Endodermal cell (in vitro differentiated cells): Measurements from ENCODE around the gene IQCB1. TPM values are rescaled to one million over a fixed set of nuclear protein-coding genes. Genes with fewer than 3 reads are reported as not detected.

Source experiments
- DNase-seq: peaks from one replicate; pipeline ENCODE4 v3.0.0-alpha.2; 2017
- H3K27ac ChIP-seq: 2 replicates; pipeline ENCODE4 v1.5.1; 2013; ENCODE audit warnings: mild to moderate bottlenecking, low read depth, low read length, moderate library complexity
- H3K27me3 ChIP-seq: 2 replicates; pipeline ENCODE4 v1.6.1; 2013; ENCODE audit warnings: mild to moderate bottlenecking, low read length, moderate library complexity; ENCODE audit not compliant: insufficient read depth, control insufficient read depth, poor library complexity, severe bottlenecking
- H3K36me3 ChIP-seq: 2 replicates; pipeline ENCODE4 v1.7.0; 2013; ENCODE audit warnings: mild to moderate bottlenecking, low read length, moderate library complexity; ENCODE audit not compliant: control insufficient read depth, insufficient read depth
- H3K4me1 ChIP-seq: one replicate; pipeline ENCODE4 v1.7.0; 2013; ENCODE audit warnings: low read length; ENCODE audit not compliant: control insufficient read depth, insufficient read depth
- H3K4me3 ChIP-seq: 2 replicates; pipeline ENCODE4 v1.5.1; 2013; ENCODE audit warnings: mild to moderate bottlenecking, low read length, moderate library complexity
- H3K9ac ChIP-seq: 2 replicates; pipeline ENCODE4 v1.6.1; 2013; ENCODE audit warnings: mild to moderate bottlenecking, low read length, moderate library complexity; ENCODE audit not compliant: poor library complexity, severe bottlenecking; ENCODE audit errors: extremely low read depth
- H3K9me3 ChIP-seq: 2 replicates; pipeline ENCODE4 v1.6.1; 2013; ENCODE audit warnings: mild to moderate bottlenecking, low read length, moderate library complexity; ENCODE audit not compliant: control insufficient read depth
- H3K27ac Mint-ChIP-seq: 2 replicates; pipeline ENCODE4 v1.8.0; 2020; ENCODE audit warnings: mixed read lengths
- H3K27me3 Mint-ChIP-seq: 2 replicates; pipeline ENCODE4 v1.8.0; 2021; ENCODE audit warnings: mild to moderate bottlenecking, mixed read lengths; ENCODE audit not compliant: insufficient read depth
- H3K36me3 Mint-ChIP-seq: 2 replicates; pipeline ENCODE4 v1.8.0; 2020; ENCODE audit warnings: low read depth, mixed read lengths
- H3K4me1 Mint-ChIP-seq: 2 replicates; pipeline ENCODE4 v1.8.0; 2020; ENCODE audit warnings: mixed read lengths
- H3K4me3 Mint-ChIP-seq: 2 replicates; pipeline ENCODE4 v1.8.0; 2020; ENCODE audit warnings: mild to moderate bottlenecking, moderate library complexity, mixed read lengths
- H3K9me3 Mint-ChIP-seq: 2 replicates; pipeline ENCODE4 v1.8.0; 2020; ENCODE audit warnings: mild to moderate bottlenecking, mixed read lengths
- CTCF ChIP-seq: fragments of 200-600 bp; sonication (generic); conservative IDR thresholded peaks from 2 replicates; pipeline ENCODE4 v1.5.0; 2021; ENCODE audit warnings: antibody characterized with exemption, mild to moderate bottlenecking
- WGBS, 2 experiments: methylation state at CpG; one replicate each; pipeline versions ENCODE4 v1.1.5 to v1.1.7; 2013; ENCODE audit warnings: missing lambda C conversion rate in 2 of 2, mixed read lengths in 1 of 2; ENCODE audit not compliant: insufficient coverage in 1 of 2, insufficient read length in 1 of 2; 5-methylcytosine and 5-hydroxymethylcytosine counted together
- total RNA-seq, 2 donors: library from RNA; stranded (reverse); fragmentation: NEBNext Ultra II Directional in 1 of 2; extraction: Animal tissue kit (Norgen Biotek cat#: 25700) in 1 of 2; gene quantifications; 2 replicates in 1 of 2; 3 replicates in 1 of 2; pipeline ENCODE4 v1.2.1, GENCODE V29; 2021

IQCB1 gene
- total RNA-seq, 2 donors from 2014 or later: 35.2 to 44.5 TPM

DNA sequence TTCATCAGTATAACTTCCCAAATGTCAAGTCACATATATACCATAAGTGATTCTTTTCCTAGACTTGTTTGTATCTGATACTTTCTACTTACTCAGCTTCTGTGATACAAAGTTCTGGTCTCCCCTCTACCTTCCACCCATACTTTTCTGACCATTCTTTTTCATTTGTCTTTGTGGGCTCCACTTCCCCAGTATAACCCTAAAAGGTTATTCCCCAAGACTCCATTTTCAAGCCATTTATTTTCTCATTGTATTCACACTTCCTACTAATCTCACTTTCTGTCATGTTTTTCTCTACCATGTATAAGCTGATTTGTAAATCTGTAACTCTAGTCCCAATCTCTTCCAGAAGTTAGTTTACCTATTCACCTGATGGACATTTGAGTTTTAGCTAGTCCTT, 34.0 kb downstream of the IQCB1 start:
- peaks cover 57% of the 10 kb centered on the region for H3K36me3 ChIP-seq
- H3K4me3 ChIP-seq: no peak overlapping the region
- no peaks in the 10 kb centered on the region for H3K4me1 ChIP-seq
- Mint-ChIP-seq H3K27me3 (no peaks in the 10 kb centered on the region), H3K4me1 (no peaks in the 10 kb centered on the region), H3K4me3 (no peak overlapping the region), H3K27ac (no peak overlapping the region), H3K9me3 (no peaks in the 10 kb centered on the region), H3K36me3 (peaks cover 16% of the 10 kb centered on the region)
- no peaks in the 10 kb centered on the region for H3K9me3 ChIP-seq
- TF ChIP-seq CTCF: no peak
- no peak for DNase-seq
- H3K27ac ChIP-seq: no peak overlapping the region
- no peaks in the 10 kb centered on the region for H3K27me3 ChIP-seq
- H3K9ac ChIP-seq: no peak overlapping the region

- Mint-ChIP-seq H3K9me3 (no peaks in the 10 kb centered on the region), H3K36me3 (peaks cover 13% of the 10 kb centered on the region), H3K27ac (no peak overlapping the region), H3K4me1 (no peaks in the 10 kb centered on the region), H3K27me3 (no peaks in the 10 kb centered on the region), H3K4me3 (no peak overlapping the region)
- H3K27me3 ChIP-seq: no peaks in the 10 kb centered on the region
- no peak for DNase-seq
- H3K36me3 ChIP-seq: peaks cover 68% of the 10 kb centered on the region
- H3K9ac ChIP-seq: no peak overlapping the region
- no peak overlapping the region for H3K27ac ChIP-seq
- TF ChIP-seq CTCF: no peak
- H3K4me3 ChIP-seq: no peak overlapping the region
- H3K4me1 ChIP-seq: no peaks in the 10 kb centered on the region
- no peaks in the 10 kb centered on the region for H3K9me3 ChIP-seq
- 100% methylated on average over 1 of the region's 1 CpG; no CpG with 5 or more reads in 1 of the 2 experiments for WGBS, 2 experiments
These were observed 37.9 kb downstream of the IQCB1 start for GRCh38 chr3:121796970-121797369.

DNA sequence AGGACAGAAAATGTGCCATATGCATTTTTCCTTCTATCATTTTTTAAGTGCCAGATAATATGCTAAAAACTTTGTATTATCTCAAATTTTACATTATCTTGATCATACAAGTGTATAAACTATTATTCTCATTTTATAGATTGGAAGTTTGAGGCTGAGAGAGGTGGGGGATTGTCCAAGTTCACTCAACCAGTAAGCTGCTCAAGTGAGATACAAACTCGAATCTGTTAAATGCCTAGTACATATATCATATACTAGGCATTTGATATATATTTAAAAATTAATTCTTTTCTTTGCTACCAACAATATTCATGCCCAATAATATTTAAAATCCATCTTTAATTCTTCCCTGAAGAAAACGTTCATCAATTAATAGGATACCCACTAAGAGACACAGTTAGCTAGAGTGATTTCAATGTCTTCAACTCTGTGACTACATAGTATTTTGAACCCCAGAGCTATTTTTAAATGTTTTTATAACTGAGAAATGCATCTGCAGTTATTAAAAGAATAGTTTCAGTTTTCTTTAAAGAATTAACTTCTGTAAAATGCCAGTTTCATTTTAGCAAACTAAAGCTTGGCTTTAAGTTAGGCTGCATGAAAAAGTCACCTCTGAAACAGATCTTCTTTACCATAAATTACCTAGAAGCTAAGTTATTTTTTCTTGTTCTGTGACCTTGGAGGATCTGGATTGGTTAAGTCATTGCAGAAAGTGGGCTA, 40.4 kb downstream of the IQCB1 start:
- H3K36me3 ChIP-seq: peaks cover 68% of the 10 kb centered on the region
- H3K4me1 ChIP-seq: no peaks in the 10 kb centered on the region
- no peak overlapping the region for H3K27ac ChIP-seq
- Mint-ChIP-seq H3K4me1 (no peaks in the 10 kb centered on the region), H3K36me3 (peaks cover 19% of the 10 kb centered on the region), H3K27me3 (no peaks in the 10 kb centered on the region), H3K9me3 (no peaks in the 10 kb centered on the region), H3K27ac (no peak overlapping the region), H3K4me3 (no peak overlapping the region)
- DNase-seq: no peak
- no peak for TF ChIP-seq CTCF
- no peaks in the 10 kb centered on the region for H3K9me3 ChIP-seq
- WGBS, 2 experiments: 95 to 100% methylated on average over 1 of the region's 2 CpGs
- no peaks in the 10 kb centered on the region for H3K27me3 ChIP-seq
- no peak overlapping the region for H3K4me3 ChIP-seq
- no peak overlapping the region for H3K9ac ChIP-seq
